Hepatocyte (in vitro differentiated cells): ENCODE measurements around the gene SCN2A.

Experiments used
- EZH2 ChIP-seq: fragments of 200-600 bp; sonication (generic); IDR thresholded peaks from 2 replicates; pipeline ENCODE4 v1.6.1; 2016; ENCODE audit warnings: antibody characterized with exemption, mild to moderate bottlenecking, borderline replicate concordance
- TF ChIP-seq, protein P1 (sequence below): fragments of 200-600 bp; sonication (generic); IDR thresholded peaks from 2 replicates; pipeline ENCODE4 v1.5.1; 2016; ENCODE audit warnings: antibody characterized with exemption, mild to moderate bottlenecking; ENCODE audit not compliant: poor library complexity

DNA sequence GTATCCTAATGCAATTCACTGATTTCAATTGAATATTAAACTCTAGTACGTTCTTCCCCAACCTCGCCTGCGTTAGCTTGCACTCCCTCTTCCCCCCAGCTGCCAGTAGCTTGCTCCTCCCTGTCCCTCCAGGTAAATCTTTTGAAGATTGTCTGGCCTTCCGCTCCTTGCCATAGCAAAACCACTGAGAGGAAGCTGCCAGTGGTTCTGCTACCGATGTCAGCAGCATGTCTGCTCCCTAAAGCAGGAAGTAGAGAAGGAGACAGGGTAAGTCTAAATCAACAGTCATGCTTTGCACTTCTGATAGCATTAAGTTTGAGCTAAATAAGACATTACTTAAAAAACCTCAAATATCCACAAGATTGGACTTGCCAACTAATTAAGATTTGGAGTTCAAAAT is 89.1 kb downstream of the SCN2A start:
- no peak for TF ChIP-seq EZH2
- TF ChIP-seq, protein P1, sequence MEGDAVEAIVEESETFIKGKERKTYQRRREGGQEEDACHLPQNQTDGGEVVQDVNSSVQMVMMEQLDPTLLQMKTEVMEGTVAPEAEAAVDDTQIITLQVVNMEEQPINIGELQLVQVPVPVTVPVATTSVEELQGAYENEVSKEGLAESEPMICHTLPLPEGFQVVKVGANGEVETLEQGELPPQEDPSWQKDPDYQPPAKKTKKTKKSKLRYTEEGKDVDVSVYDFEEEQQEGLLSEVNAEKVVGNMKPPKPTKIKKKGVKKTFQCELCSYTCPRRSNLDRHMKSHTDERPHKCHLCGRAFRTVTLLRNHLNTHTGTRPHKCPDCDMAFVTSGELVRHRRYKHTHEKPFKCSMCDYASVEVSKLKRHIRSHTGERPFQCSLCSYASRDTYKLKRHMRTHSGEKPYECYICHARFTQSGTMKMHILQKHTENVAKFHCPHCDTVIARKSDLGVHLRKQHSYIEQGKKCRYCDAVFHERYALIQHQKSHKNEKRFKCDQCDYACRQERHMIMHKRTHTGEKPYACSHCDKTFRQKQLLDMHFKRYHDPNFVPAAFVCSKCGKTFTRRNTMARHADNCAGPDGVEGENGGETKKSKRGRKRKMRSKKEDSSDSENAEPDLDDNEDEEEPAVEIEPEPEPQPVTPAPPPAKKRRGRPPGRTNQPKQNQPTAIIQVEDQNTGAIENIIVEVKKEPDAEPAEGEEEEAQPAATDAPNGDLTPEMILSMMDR, result no peak
